Measurements from ENCODE around the gene SHTN1. TPM values are rescaled to one million over a fixed set of nuclear protein-coding genes. Genes with fewer than 3 reads are reported as not detected.

The SHTN1 gene
- total RNA-seq, 1 donor from 2014 or later: 38.6 TPM

DNA sequence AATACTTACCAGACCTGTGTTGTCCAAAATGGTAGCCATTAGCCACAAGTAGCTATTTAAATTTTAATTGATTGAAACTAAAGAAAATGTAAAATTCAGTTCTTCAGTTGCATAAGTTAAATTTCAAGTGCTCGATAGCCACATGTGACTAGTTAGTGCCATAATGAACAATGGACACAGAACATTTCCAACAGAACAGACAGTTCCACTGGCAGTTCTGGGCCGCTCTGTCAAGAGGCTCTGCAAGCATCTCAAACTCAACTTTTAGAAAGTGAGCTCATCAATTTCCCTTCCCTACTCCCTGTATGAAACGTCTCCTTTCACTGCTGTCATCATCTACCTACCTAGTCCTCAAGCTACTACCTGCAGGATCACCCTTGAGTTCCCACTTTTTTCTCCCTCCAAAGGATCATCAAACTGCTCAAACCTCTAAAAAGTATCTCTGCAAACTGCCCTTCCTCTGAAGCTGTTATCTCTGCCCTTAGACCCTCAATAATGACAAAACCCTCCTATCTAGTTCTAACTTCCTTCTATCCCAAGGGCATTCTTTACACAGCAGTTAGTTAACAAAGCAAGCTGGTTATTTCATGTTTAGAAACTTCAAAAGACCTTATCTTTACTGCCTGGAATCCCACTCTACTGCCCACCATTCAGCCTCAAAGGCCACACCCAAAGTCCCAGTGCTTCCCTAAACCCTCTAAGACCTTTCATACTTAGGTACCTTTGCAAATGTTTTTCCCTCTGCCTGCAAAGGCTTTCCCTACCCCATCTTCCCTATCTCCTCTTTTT is 20.6 kb downstream of the SHTN1 start:
- Mint-ChIP-seq H3K27ac (no peak overlapping the region), H3K36me3 (peaks cover 2% of the 10 kb centered on the region), H3K4me3 (no peak overlapping the region), H3K9me3 (no peaks in the 10 kb centered on the region), H3K4me1 (peaks cover 9% of the 10 kb centered on the region), H3K27me3 (ENCODE audit: low read depth) (no peaks in the 10 kb centered on the region)
- DNase-seq (ENCODE audit: low spot score in 2 of 2, unreplicated experiment in 2 of 2): no peak
- TF ChIP-seq CTCF (IDR thresholded peaks at IDR 0.05; ENCODE audit: unreplicated experiment): no peak

DNA sequence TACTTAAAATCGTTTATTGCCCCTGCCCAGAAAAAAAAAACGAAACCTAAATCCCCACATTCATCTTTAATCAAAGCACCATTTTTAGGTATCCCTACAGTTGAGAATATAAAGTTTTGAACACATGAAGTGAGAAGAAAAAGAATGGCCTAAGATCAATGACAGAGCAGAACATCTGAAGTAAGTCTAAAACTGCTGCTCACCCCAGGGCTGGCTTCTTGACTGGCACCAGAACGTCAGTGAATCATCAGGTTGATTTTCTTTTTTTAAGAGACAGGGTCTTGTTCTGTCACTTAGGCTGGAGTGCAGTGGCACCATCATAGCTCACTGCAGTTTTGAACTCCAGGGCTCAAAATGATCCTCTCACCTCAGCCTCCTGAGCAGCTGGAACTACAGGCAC is 24.9 kb downstream of the SHTN1 start:
- DNase-seq (ENCODE audit: low spot score in 2 of 2, unreplicated experiment in 2 of 2): no peak
- H3K9me3 Mint-ChIP-seq: no peaks in the 10 kb centered on the region
- H3K27me3 Mint-ChIP-seq (ENCODE audit: low read depth): no peaks in the 10 kb centered on the region
- peaks cover 2% of the 10 kb centered on the region for H3K36me3 Mint-ChIP-seq
- TF ChIP-seq CTCF (IDR thresholded peaks at IDR 0.05; ENCODE audit: unreplicated experiment): no peak
- H3K4me3 Mint-ChIP-seq: no peak overlapping the region
- peaks cover 14% of the 10 kb centered on the region for H3K4me1 Mint-ChIP-seq
- no peak overlapping the region for H3K27ac Mint-ChIP-seq

- Mint-ChIP-seq H3K9me3 (no peaks in the 10 kb centered on the region), H3K27ac (no peak overlapping the region), H3K4me1 (peaks cover 17% of the 10 kb centered on the region), H3K27me3 (ENCODE audit: low read depth) (no peaks in the 10 kb centered on the region), H3K4me3 (no peak overlapping the region), H3K36me3 (peaks cover 2% of the 10 kb centered on the region)
- no peak for TF ChIP-seq CTCF (IDR thresholded peaks at IDR 0.05; ENCODE audit: unreplicated experiment)
- DNase-seq (ENCODE audit: low spot score in 2 of 2, unreplicated experiment in 2 of 2): no peak
Observed at GRCh38 chr10:116978901-116979300, 26.1 kb downstream of the SHTN1 start.

DNA sequence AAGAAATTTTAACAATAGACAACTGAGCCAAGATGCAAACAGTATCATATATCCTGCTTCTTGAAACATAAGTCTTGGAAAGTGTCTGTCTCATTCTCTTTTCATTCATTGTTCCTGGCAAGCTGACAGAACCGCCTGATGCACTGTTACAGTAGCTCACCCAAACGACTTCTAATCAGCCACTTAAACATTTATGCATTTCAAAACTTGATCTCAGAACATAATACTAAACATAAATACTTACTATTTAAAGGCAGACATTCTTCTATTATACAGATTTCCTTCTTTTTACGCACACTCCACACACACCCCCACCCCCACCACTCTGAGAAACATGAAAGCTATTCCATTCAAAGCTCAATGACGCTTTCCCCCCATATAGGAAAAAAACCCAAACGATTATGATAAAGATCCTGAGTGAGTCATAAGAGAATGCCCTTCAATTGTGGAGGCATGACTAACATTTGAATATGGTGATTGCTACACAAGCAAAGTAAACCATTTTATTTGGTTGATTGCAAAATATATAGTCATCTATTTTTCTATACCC is 30.5 kb downstream of the SHTN1 start:
- peaks cover 6% of the 10 kb centered on the region for H3K9me3 Mint-ChIP-seq
- H3K4me1 Mint-ChIP-seq: peaks cover 22% of the 10 kb centered on the region
- no peak for TF ChIP-seq CTCF (IDR thresholded peaks at IDR 0.05; ENCODE audit: unreplicated experiment)
- DNase-seq (ENCODE audit: low spot score in 2 of 2, unreplicated experiment in 2 of 2): no peak
- H3K4me3 Mint-ChIP-seq: no peak overlapping the region
- H3K27me3 Mint-ChIP-seq (ENCODE audit: low read depth): no peaks in the 10 kb centered on the region
- H3K27ac Mint-ChIP-seq: no peak overlapping the region
- peaks cover 6% of the 10 kb centered on the region for H3K36me3 Mint-ChIP-seq

- DNase-seq (ENCODE audit: low spot score in 2 of 2, unreplicated experiment in 2 of 2): no peak
- no peak overlapping the region for H3K27ac Mint-ChIP-seq
- TF ChIP-seq CTCF (IDR thresholded peaks at IDR 0.05; ENCODE audit: unreplicated experiment): no peak
- H3K36me3 Mint-ChIP-seq: peaks cover 6% of the 10 kb centered on the region
- H3K27me3 Mint-ChIP-seq (ENCODE audit: low read depth): no peaks in the 10 kb centered on the region
- H3K9me3 Mint-ChIP-seq: peaks cover 6% of the 10 kb centered on the region
- peaks cover 22% of the 10 kb centered on the region for H3K4me1 Mint-ChIP-seq
- no peak overlapping the region for H3K4me3 Mint-ChIP-seq
Observed at GRCh38 chr10:116973946-116974455, 31.0 kb downstream of the SHTN1 start.
